ENCODE results near the gene SLC9A7. TPM values are rescaled to one million over a fixed set of nuclear protein-coding genes. Genes with fewer than 3 reads are reported as not detected.

The SLC9A7 gene
- total and polyA plus RNA-seq, 8 donors, result 0.29 to 25.6 (median 9.1) TPM

DNA sequence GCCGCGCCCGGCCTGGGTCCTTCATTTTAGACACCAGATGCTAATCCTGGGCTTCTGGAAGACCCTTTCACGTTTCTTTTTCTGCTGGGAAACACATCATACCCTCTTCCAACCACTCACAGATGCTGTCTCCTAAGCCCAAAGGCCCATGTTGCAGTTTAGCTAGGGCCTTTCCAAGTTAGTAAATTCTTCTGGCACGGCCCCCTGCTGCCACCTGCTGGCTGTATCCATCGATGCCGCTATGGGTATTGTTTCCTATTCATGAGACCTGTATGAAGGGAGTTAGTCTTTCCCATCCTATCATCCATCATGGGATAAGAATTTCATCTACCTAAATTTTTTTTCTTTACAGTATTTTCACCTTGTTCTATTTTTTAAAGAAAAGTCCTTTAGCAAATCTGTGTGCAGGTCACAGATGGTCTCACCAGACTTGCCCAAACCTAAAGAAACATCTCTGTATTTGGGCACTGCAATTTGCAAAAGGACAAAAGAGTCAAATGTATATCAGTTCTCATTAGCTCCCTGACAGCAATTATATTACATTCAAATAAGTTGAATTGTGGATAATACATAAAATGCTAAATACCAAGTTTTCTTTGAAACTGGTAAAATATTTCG lies 37.8 kb upstream of the SLC9A7 start:
- Histone ChIP-seq H3K4me1 (peaks cover 0 to 14% (median 10%) of the 10 kb centered on the region in 4 donors), H3K36me3 (no peaks in the 10 kb centered on the region), H3K27ac (no peak overlapping the region), H3K9me3 (no peaks in the 10 kb centered on the region), H3K27me3 (no peaks in the 10 kb centered on the region), H3K4me3 (no peak overlapping the region)
- 46 to 49% (median 48%) methylated on average over 8 of the region's 8 CpGs for WGBS, 5 donors
- TF ChIP-seq, protein P1, sequence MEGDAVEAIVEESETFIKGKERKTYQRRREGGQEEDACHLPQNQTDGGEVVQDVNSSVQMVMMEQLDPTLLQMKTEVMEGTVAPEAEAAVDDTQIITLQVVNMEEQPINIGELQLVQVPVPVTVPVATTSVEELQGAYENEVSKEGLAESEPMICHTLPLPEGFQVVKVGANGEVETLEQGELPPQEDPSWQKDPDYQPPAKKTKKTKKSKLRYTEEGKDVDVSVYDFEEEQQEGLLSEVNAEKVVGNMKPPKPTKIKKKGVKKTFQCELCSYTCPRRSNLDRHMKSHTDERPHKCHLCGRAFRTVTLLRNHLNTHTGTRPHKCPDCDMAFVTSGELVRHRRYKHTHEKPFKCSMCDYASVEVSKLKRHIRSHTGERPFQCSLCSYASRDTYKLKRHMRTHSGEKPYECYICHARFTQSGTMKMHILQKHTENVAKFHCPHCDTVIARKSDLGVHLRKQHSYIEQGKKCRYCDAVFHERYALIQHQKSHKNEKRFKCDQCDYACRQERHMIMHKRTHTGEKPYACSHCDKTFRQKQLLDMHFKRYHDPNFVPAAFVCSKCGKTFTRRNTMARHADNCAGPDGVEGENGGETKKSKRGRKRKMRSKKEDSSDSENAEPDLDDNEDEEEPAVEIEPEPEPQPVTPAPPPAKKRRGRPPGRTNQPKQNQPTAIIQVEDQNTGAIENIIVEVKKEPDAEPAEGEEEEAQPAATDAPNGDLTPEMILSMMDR (IDR thresholded peaks at IDR 0.05), result peak in 5 of 7 experiments; percentile 57 to 77 (median 61)
- TF ChIP-seq POLR2AphosphoS5 (IDR thresholded peaks at IDR 0.05), result peak in 1 of 3 donors; percentile 43
- TF ChIP-seq POLR2A (IDR thresholded peaks at IDR 0.05), result no peak
- DNase-seq, result peak; percentile 83 to 87
- intact Hi-C loops (cut with DNase I; ENCODE audit: low total_unique reads), result no loop called here

DNA sequence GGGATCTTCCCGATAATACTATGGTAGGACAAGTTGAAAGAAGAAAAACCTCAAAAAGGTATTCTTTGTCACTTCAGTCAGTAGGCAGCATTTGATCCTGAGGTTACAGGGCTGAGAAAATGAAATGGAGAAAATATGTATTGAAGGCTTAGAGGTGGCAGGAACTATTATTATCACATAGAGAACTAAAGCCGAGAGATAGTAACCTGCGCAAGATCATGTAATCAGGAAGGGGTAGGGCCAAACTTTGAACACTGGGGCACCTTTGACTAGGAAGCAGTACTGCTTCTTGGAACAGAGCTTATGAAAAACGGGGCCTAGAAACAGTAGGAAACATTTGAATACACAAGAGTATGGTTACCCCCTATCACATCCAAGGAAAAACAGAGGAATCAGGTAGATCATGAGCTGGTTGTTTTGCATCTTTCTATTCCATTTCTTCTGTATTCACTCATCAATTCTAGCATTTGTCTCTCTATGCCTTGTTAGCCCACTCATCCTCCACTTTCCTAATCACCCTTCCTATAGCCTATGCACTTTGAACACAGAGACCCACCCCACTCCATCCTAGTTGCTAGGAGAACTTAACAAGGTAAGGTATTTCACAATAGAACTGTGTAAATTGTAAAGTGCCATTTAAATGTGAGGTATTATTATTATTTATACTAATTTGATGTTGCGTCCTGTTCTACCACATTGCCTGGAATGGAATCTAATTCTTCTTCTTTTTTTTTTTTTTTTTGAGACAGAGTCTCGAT lies 34.6 kb upstream of the SLC9A7 start:
- intact Hi-C loops (cut with DNase I; ENCODE audit: low total_unique reads), result no loop called here
- H3K4me3 ChIP-seq, result no peak overlapping the region
- DNase-seq, result peak in 1 of 2 donors; percentile 28
- no peaks in the 10 kb centered on the region for H3K9me3 ChIP-seq
- no peaks in the 10 kb centered on the region for H3K27me3 ChIP-seq
- TF ChIP-seq POLR2A (IDR thresholded peaks at IDR 0.05) (no peak), EP300 (IDR thresholded peaks at IDR 0.05) (no peak), POLR2AphosphoS5 (IDR thresholded peaks at IDR 0.05) (no peak)
- TF ChIP-seq, protein P1 (IDR thresholded peaks at IDR 0.05), result no peak
- H3K36me3 ChIP-seq, result no peaks in the 10 kb centered on the region
- peak overlapping the region in 4 of 5 donors; percentile 44 to 78 (median 62) for H3K27ac ChIP-seq
- peaks cover 0 to 19% (median 14%) of the 10 kb centered on the region in 4 donors for H3K4me1 ChIP-seq
- WGBS, 5 donors, result 43 to 84% (median 63%) methylated on average over 6 of the region's 6 CpGs

DNA sequence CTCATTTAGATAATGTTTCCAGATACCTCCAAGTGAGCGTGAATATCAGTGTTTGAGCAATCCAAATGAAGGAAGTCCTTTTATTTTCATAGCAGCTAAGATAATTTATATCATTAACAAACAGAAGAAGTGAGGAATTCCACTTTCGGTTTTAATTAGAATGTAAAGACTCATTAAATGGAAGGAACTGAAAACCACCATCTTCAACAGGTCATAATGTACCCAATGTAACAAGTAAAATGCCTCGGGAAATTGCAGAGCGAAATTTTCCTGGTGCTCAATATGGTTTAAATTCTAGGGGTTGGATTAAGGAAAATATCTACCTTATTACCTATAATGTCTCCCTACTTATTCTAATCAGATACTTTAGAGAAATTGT lies 33.9 kb upstream of the SLC9A7 start:
- 14 to 38% (median 28%) methylated on average over 4 of the region's 4 CpGs for WGBS, 5 donors
- H3K9me3 ChIP-seq, result no peaks in the 10 kb centered on the region
- peak overlapping the region in 4 of 5 donors; percentile 44 to 78 (median 62) for H3K27ac ChIP-seq
- H3K27me3 ChIP-seq, result no peaks in the 10 kb centered on the region
- TF ChIP-seq EP300 (IDR thresholded peaks at IDR 0.05) (no peak), POLR2A (IDR thresholded peaks at IDR 0.05) (no peak), POLR2AphosphoS5 (IDR thresholded peaks at IDR 0.05) (no peak)
- TF ChIP-seq, protein P1 (IDR thresholded peaks at IDR 0.05), result no peak
- no peak overlapping the region for H3K4me3 ChIP-seq
- intact Hi-C loops (cut with DNase I; ENCODE audit: low total_unique reads), result no loop called here
- no peaks in the 10 kb centered on the region for H3K36me3 ChIP-seq
- no peak for DNase-seq
- peaks cover 0 to 19% (median 14%) of the 10 kb centered on the region in 4 donors for H3K4me1 ChIP-seq

DNA sequence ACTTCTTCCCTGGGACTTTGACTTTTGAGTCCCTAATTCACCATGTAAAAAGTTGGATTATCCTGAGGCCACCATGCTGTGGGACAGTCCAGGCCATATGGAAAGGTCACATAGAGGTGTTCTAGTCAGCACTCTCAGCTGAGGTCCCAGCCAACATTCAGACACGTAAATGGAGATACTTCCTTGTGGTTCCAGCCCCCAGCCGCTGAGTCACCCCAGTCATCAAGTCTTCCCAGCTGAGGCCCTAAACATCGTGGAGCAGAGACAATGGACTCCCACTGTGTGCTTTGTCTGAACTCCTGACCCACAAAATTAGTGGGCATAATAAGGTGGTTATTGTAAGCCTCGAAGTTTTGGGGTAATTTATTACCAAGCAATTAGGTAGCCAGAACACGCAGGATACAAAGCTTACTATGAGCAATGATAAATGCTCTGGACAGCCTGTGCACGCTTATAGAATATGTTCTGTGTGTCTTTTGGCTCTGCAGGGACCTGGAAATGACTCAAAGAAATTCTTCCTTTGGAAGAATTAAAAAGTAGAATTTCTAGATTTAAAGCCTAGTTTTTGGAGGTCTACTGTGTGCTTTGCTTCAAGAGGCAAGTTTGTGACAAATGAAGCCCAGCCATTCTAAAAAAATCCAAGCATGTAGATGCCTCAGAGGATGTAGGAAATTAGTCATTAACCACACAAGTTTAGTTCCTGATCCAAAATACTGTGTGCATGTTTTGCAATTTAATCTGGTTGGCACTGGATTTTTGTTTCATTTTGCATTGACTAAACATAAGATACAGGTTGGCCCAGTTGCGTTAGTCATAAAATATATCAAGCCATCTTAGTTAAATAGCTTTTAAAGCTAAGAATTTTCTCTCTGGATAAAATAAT lies 33.2 kb upstream of the SLC9A7 start:
- TF ChIP-seq POLR2A (IDR thresholded peaks at IDR 0.05) (no peak), POLR2AphosphoS5 (IDR thresholded peaks at IDR 0.05) (peak in 2 of 3 donors; percentile 61 to 68), EP300 (IDR thresholded peaks at IDR 0.05) (no peak)
- TF ChIP-seq, protein P1 (IDR thresholded peaks at IDR 0.05), result no peak
- Histone ChIP-seq H3K36me3 (no peaks in the 10 kb centered on the region), H3K27me3 (no peaks in the 10 kb centered on the region), H3K4me1 (peaks cover 0 to 19% (median 14%) of the 10 kb centered on the region in 4 donors), H3K4me3 (no peak overlapping the region), H3K9me3 (no peaks in the 10 kb centered on the region), H3K27ac (peak overlapping the region; percentile 44 to 78 (median 61))
- peak; percentile 41 to 76 for DNase-seq
- intact Hi-C loops (cut with DNase I; ENCODE audit: low total_unique reads), result no loop called here
- WGBS, 5 donors, result 11 to 30% (median 22%) methylated on average over 7 of the region's 7 CpGs
